T47D (cell line): ENCODE data around the gene NR6A1.
A peak's percentile ranks its signal among the peaks of the same experiment; 100 is the strongest.
"Not testable (repeated sequence)": the region's sequence is repeated elsewhere in the genome, so short reads cannot be mapped to it uniquely, and the experiment has no call there.

Experiments
- DNase-seq, 2 experiments: peaks; one replicate each; pipeline versions ENCODE4 v3.0.0 to v3.0.0-alpha.2; 2011 to 2012; ENCODE audit warnings: low read depth in 1 of 2, low spot score in 1 of 2
- JUND ChIP-seq: IDR thresholded peaks from 2 replicates; pipeline ENCODE4 v1.6.1; 2012; ENCODE audit warnings: low read depth
- in situ Hi-C: cut with HindIII; loops from 2 replicates; pipeline ENCODE4 v1.10.0; 2016; ENCODE audit warnings: low sequenced_read_pairs, low pct_unique_long_range_greater_than_20kb

NR6A1 gene

DNA sequence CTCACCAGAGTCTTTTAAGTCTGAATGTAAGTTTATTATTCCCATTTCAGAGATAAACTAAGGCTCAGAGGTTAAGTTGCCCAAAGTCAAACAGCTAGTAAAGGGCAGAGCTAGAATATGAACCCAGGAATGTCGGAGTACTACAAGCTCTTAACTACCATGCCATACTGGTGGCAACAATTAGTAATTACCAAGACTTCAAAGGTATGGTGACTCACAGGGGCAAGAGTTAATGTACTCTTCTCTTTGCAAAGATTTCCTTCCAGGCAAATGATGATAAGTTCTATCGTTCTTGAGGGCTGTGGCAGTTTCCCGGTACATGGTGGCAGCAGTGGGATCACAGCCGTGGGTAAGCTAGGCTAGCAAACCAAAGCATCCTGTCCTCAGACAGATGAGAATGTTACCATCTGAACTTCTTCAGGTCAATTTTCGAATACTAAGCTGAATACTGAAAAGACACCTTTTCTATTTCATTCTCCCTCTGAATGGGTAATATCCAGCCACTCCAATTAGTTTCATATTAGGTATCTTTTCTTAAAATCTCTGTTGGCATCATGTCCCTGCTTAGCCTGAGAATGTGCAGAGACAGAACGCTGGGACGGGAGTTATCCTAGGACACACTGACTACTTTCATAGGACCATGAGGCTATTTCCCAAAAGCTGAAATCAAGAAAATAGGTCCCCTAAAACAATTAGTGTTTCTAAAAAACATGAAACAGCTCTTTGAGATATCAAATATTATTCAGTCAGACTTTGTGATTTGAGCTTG, 147.0 kb downstream of the NR6A1 start:
- no peak for DNase-seq
- TF ChIP-seq JUND: no peak
- in situ Hi-C loops: no loop called here

GRCh38 chr9:124622882-124623281, 148.2 kb downstream of the NR6A1 start:
- no peak for TF ChIP-seq JUND
- in situ Hi-C loops: no loop called here
- DNase-seq: no peak

GRCh38 chr9:124621371-124622328, 149.5 kb downstream of the NR6A1 start:
- DNase-seq: peak in 1 of 2 experiments; percentile 54
- no peak for TF ChIP-seq JUND
- in situ Hi-C loops: no loop called here

DNA sequence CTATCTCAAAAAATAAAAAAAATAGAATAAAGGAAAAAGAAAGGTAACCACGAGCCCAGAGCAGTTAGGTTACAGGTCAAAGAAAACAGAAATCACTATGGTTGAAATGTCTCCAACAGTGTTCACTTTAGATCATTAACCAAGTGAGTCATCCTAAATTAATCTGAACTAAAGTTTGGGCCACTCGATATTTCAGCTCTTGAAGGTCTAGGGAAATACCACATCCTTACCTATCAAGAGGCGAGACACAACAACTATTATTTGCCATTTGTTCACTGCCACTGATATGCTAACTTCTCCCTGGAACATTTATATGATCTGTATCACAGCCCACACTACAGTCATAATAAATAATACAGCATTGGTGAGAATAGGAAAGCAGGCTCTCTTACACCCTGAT, 152.6 kb downstream of the NR6A1 start:
- no peak for TF ChIP-seq JUND
- no peak for DNase-seq
- in situ Hi-C loops: no loop called here

DNA sequence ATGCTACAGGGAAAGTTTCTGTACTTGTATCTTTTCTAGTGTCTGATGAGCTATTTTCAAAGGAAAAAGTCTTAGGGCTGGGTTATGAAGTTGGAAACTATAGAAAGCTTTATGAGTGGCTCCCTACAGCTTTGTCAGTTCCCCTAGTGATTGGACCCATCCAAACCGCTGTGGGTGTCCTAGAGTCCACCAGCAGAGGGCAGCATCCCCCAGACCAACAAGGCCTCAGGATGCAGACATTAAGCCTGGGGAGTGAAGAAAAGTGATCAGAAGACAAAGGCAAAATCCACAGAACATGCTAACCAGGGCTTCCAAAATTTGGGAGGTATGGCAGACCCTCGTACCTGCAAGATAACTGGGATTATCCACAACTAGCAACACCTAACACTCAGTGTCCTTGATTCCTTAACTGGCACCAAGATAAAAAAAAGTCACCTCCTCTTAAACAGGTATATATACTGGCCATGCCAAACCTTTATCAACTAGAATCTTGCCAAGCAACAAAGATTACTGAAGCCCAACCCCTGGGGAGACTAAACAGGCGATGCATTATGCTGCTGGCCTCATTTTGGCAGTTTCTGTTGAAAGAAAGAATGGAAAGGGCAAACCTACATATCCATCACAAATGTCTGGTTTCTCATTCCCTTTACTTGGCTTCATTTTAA, 153.5 kb downstream of the NR6A1 start:
- DNase-seq: peak in 1 of 2 experiments; percentile 89
- in situ Hi-C loops: no loop called here
- TF ChIP-seq JUND: no peak

DNA sequence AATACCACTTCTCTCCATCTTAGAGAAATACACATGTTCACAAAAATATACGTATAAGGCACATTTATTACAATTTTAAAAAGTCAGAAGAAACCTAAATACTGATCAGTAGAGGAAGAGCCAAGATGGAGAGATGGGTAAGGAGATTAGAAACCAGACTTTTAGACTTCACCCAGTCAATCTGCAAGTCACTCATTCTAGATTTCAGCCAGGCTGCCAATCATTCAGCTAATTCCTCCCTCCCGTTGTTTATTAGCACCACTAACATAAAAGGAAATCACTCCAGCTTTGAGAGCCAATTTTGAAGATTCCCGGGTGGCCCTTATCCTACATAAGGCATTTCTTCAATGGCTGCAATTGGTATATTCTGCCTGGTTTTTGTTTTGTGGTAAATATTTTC, 154.2 kb downstream of the NR6A1 start:
- in situ Hi-C loops: no loop called here
- DNase-seq: no peak
- no peak for TF ChIP-seq JUND

DNA sequence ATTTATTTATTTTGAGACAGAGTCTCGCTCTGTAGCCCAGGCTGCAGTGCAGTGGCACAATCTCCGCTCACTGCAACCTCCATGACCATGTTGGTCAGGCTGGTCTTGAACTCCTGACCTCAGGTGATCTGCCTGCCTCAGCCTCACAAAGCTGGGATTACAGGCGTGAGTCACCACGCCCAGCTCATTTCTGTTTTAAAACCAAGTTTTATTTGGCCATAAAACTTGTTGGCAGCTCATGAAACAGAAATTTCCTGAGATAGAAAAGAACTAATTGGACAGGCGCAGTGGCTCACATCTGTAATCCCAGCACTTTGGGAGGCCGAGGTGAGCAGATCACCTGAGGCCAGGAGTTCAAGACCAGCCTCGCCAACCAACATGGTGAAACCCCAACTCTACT, 155.3 kb downstream of the NR6A1 start:
- DNase-seq, in situ Hi-C loops: not testable (repeated sequence)

DNA sequence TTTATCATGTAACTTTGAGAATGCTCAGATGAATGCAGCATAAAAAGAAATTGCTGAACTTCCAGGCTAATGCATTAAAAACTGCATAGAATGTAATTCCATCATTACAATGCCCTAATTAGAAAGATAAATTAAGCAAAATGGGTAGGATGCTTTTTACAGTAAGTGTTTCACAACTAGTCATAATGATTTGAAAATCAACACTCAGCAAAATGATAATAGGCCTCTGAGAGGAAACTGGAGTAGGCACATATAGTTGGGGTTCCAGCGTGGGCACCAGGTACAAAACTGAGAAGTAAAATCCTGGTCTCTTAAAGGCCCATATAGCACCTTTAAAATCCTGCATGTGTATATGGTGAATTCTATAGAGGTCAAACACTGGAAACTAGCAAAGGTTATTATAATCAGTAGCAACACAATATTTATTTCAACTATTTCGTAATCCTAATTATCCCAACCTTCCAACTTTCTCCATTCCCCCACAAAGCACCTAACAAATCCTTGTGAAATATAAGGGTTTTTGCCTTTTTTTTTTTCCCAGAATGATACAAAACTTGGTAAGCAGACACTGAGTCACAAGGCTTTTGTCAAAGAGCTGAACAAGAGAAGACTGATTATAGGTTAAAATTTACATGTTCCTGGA, 155.9 kb downstream of the NR6A1 start:
- in situ Hi-C loops: no loop called here

DNA sequence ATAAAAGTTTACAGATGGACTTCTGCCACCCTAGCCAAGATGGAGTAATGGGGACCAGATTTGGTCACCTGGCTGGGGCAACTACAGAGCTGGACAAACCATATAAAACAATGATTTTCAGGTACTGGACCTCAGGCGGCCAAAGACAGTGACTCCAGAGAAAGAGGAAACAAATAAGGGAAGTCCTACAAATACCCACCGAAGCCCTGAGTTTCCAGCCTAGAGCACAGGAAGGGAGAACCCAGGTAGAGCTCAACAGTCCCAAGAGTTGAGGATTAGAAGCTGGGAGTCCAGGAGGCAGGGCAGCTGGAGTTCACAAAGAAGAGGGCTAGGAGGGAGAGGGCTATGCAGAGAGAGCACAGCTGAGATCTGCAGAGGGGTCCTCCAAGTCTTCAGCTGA, 157.3 kb downstream of the NR6A1 start:
- no peak for DNase-seq
- in situ Hi-C loops: no loop called here
- TF ChIP-seq JUND: no peak

More for the DNA sequence above, 155.9 kb downstream of the NR6A1 start:
- DNase-seq: no peak
- no peak for TF ChIP-seq JUND

GRCh38 chr9:124611106-124611505, 160.0 kb downstream of the NR6A1 start:
- in situ Hi-C loops: no loop called here
- TF ChIP-seq JUND: no peak
- DNase-seq: no peak

GRCh38 chr9:124606027-124606426, 165.1 kb downstream of the NR6A1 start:
- in situ Hi-C loops: no loop called here
- TF ChIP-seq JUND: no peak
- DNase-seq: no peak

GRCh38 chr9:124605258-124605657, 165.9 kb downstream of the NR6A1 start:
- TF ChIP-seq JUND: no peak
- no peak for DNase-seq
- in situ Hi-C loops: no loop called here

DNA sequence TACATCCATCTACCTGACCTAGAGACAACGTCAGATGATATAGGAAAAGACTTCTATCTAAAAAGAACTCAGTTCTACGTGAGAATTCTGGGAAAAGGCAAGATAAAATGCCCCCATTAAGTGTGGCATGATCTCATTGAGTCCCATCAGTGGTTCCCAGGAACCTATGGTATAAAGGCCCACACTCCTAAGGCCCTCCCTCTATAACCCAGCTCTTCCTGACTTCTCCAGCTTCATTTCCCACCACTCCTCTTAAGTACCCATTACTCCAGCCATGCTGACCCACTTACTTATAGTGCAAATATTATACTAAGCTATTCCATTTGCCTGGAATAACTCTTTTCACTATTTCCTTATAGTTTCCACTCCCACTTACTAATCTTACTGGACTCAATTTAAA, 168.5 kb downstream of the NR6A1 start:
- TF ChIP-seq JUND: no peak
- in situ Hi-C loops: no loop called here
- DNase-seq: no peak
